IMR-90 (cell line): ENCODE results near the gene CAMSAP3.

Experiments used
- CEBPB ChIP-seq: IDR thresholded peaks from 2 replicates; pipeline ENCODE4 v1.6.1; 2012; ENCODE audit warnings: low read depth, low read length, improper control_type of control experiment
- CTCF ChIP-seq: conservative IDR thresholded peaks from 2 replicates; pipeline ENCODE4 v1.5.1; 2012; ENCODE audit warnings: mild to moderate bottlenecking, low read depth, low read length, improper control_type of control experiment
- ELK1 ChIP-seq: fragments of 150-350 bp; IDR thresholded peaks from 2 replicates; pipeline ENCODE4 v1.6.1; 2016; ENCODE audit warnings: low read depth, mild to moderate bottlenecking, low read length, moderate library complexity, borderline replicate concordance
- FOS ChIP-seq: fragments of 150-350 bp; IDR thresholded peaks from 2 replicates; pipeline ENCODE4 v1.6.1; 2016; ENCODE audit warnings: low read depth, low read length
- MAFK ChIP-seq: IDR thresholded peaks from 2 replicates; pipeline ENCODE4 v1.6.1; 2012; ENCODE audit warnings: low read depth, low read length, improper control_type of control experiment
- MAZ ChIP-seq: IDR thresholded peaks from 2 replicates; pipeline ENCODE4 v1.6.1; 2012; ENCODE audit warnings: low read depth, mild to moderate bottlenecking, low read length, improper control_type of control experiment, moderate library complexity, borderline replicate concordance
- MXI1 ChIP-seq: IDR thresholded peaks from 2 replicates; pipeline ENCODE4 v1.6.1; 2012; ENCODE audit warnings: low read depth, mild to moderate bottlenecking, low read length, moderate library complexity, borderline replicate concordance
- NFE2L2 ChIP-seq: fragments of 150-350 bp; IDR thresholded peaks from 2 replicates; pipeline ENCODE4 v1.6.1; 2016; ENCODE audit warnings: low read depth, mild to moderate bottlenecking, low read length
- POLR2A ChIP-seq: IDR thresholded peaks from 2 replicates; pipeline ENCODE4 v1.6.1; 2012; ENCODE audit warnings: mild to moderate bottlenecking, low read depth, low read length
- RAD21 ChIP-seq: IDR thresholded peaks from 2 replicates; pipeline ENCODE4 v1.6.1; 2012; ENCODE audit warnings: low read length, improper control_type of control experiment
- RFX5 ChIP-seq: IDR thresholded peaks from 2 replicates; pipeline ENCODE4 v1.8.0; 2012; ENCODE audit warnings: low read depth, mild to moderate bottlenecking, low read length, moderate library complexity
- SMC3 ChIP-seq: fragments of 150-350 bp; IDR thresholded peaks from 2 replicates; pipeline ENCODE4 v1.6.1; 2016; ENCODE audit warnings: low read depth, mild to moderate bottlenecking, antibody characterized with exemption, low read length, moderate library complexity
- USF2 ChIP-seq: fragments of 150-350 bp; IDR thresholded peaks from 2 replicates; pipeline ENCODE4 v1.6.1; 2017; ENCODE audit warnings: mild to moderate bottlenecking, antibody characterized with exemption, low read length, low read depth

- no peak for TF ChIP-seq CTCF
- no peak for TF ChIP-seq MAZ
- no peak for TF ChIP-seq POLR2A
- no peak for TF ChIP-seq SMC3
- TF ChIP-seq RAD21 = no peak
- no peak for TF ChIP-seq ELK1
- no peak for TF ChIP-seq MAFK
- TF ChIP-seq NFE2L2 = no peak
- TF ChIP-seq FOS = no peak
- TF ChIP-seq CEBPB = no peak
- no peak for TF ChIP-seq MXI1
- no peak for TF ChIP-seq RFX5
- no peak for TF ChIP-seq USF2
These were observed 12.4 kb downstream of the CAMSAP3 start for GRCh38 chr19:7607874-7608560.
